Suprapubic skin (tissue), 4 donors: Measurements from ENCODE around the gene TEX14.

Experiments
- EP300 ChIP-seq: sonication (generic); formaldehyde crosslinking; IDR thresholded peaks from one replicate; pipeline ENCODE4 v1.6.1; 2017; ENCODE audit warnings: antibody characterized with exemption
- POLR2AphosphoS5 ChIP-seq, 3 donors: sonication (generic); formaldehyde crosslinking; IDR thresholded peaks; one replicate each; pipeline ENCODE4 v1.6.1; 2017; ENCODE audit warnings: antibody characterized with exemption in 3 of 3

GRCh38 chr17:58514770-58515157, 177.1 kb downstream of the TEX14 start:
- TF ChIP-seq POLR2AphosphoS5 (IDR thresholded peaks at IDR 0.05) (no peak), EP300 (no peak)
